Right cardiac atrium (tissue), 5 donors: ENCODE results near the gene IFI27L1. TPM values are rescaled to one million over a fixed set of nuclear protein-coding genes. Genes with fewer than 3 reads are reported as not detected.

Source experiments
- ATAC-seq, 2 donors: fragments of 200-7000 bp; cut with Tn5 transposase; one replicate each; pipeline versions ENCODE4 v1.8.0 to v1.9.1; 2020; ENCODE audit warnings: moderate library complexity in 2 of 2, mild to moderate bottlenecking in 1 of 2
- DNase-seq, 3 donors: peaks; one replicate each; pipeline ENCODE4 v3.0.0-alpha.2; 2020
- H3K27ac ChIP-seq: one replicate; pipeline ENCODE4 v1.5.1; 2013; ENCODE audit warnings: mild to moderate bottlenecking, low read length, control low read depth, moderate library complexity
- H3K27me3 ChIP-seq: one replicate; pipeline ENCODE4 v1.6.1; 2013; ENCODE audit not compliant: control insufficient read depth, insufficient read depth
- H3K4me1 ChIP-seq: one replicate; pipeline ENCODE4 v1.6.1; 2013; ENCODE audit warnings: low read length; ENCODE audit not compliant: control insufficient read depth, insufficient read depth
- H3K4me3 ChIP-seq: one replicate; pipeline ENCODE4 v1.5.1; 2013; ENCODE audit warnings: low read length, control low read depth
- H3K9me3 ChIP-seq: one replicate; pipeline ENCODE4 v1.6.1; 2013; ENCODE audit warnings: low read length; ENCODE audit not compliant: control insufficient read depth
- WGBS: extraction: QIAGEN DNeasy Blood & Tissue Kit; methylation state at CpG from one replicate; pipeline ENCODE4 v1.1.7; 2013; 5-methylcytosine and 5-hydroxymethylcytosine counted together
- intact Hi-C, 4 donors: fragments of 100-400 bp; cut with DNase I; formaldehyde crosslinking; loops; one replicate each; pipeline versions ENCODE4 v1.11.0 to v1.14.0; 2022 to 2023
- polyA plus RNA-seq: library from polyadenylated mRNA; stranded (reverse); fragments of 200-250 nt; gene quantifications from one replicate; pipeline ENCODE4 v1.2.3, GENCODE V29; 2013
- total RNA-seq, 4 donors: library from RNA; stranded (reverse); fragmentation: NEBNext Ultra II Directional; extraction: Animal tissue kit (Norgen Biotek cat#: 25700); gene quantifications; one replicate each; pipeline ENCODE4 v1.2.1, GENCODE V29; 2021
- donor health status: healthy with polysubstance abuse.
- donor health status: DM: no; HTN: yes; CAD: no.
- donor health status: DM: no; HTN: no; CAD: no.
- donor health status: DM: no; HTN: yes; CAD: no; lungs with severe emphysema.
- donor health status: DM: yes; HTN: yes; CAD: no.

Gene IFI27L1
- total and polyA plus RNA-seq, 5 donors = 12.7 to 37.9 (median 15.6) TPM

DNA sequence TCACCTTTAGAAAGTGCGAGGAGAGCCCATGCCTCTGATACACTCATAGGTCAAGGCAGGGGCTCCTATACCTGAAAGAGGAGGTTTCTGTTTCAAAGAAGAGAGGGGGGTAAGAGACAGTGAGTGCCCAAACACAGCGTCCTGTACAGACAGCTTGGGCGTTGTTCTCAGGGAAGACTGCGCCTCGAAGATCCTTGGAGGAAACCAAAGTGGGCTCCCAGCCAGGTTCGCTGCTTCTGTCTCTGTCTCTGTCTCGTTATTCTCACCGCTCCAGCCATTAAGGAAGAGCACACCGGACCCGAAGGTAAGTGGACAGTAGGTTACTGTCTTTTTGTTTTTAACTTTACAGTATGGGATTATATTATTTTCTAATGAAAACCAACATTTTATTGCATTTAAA is 23.6 kb downstream of the IFI27L1 start:
- ATAC-seq (no peak), DNase-seq (no peak)
- Histone ChIP-seq H3K27me3 (no peaks in the 10 kb centered on the region), H3K9me3 (no peaks in the 10 kb centered on the region), H3K4me3 (no peak overlapping the region), H3K27ac (no peak overlapping the region), H3K4me1 (peaks cover 4% of the 10 kb centered on the region)
- 71% methylated on average over 10 of the region's 10 CpGs for WGBS
- intact Hi-C loops = no loop called here

DNA sequence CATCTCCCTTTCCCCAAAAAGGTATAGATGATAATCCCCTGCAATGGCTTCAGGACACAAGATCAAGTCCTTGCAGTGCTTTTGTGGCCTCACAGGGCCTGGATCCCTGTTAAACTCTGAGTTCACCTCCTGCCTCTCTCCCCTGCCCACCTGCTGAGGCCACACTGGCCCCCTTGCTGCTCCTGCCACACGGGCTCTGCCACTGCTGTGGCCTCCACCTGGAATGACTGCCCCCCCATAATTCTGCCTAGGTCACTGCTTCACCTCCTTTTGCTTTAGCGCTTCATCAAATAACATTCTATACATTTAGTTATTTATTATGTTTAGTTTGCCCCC is 28.8 kb downstream of the IFI27L1 start:
- H3K4me3 ChIP-seq = no peak overlapping the region
- intact Hi-C loops = no loop called here
- H3K9me3 ChIP-seq = no peaks in the 10 kb centered on the region
- DNase-seq (no peak), ATAC-seq (no peak)
- 87% methylated on average over 2 of the region's 2 CpGs for WGBS
- H3K27me3 ChIP-seq = no peaks in the 10 kb centered on the region
- peaks cover 12% of the 10 kb centered on the region for H3K4me1 ChIP-seq
- peak overlapping the region; percentile 84 for H3K27ac ChIP-seq

DNA sequence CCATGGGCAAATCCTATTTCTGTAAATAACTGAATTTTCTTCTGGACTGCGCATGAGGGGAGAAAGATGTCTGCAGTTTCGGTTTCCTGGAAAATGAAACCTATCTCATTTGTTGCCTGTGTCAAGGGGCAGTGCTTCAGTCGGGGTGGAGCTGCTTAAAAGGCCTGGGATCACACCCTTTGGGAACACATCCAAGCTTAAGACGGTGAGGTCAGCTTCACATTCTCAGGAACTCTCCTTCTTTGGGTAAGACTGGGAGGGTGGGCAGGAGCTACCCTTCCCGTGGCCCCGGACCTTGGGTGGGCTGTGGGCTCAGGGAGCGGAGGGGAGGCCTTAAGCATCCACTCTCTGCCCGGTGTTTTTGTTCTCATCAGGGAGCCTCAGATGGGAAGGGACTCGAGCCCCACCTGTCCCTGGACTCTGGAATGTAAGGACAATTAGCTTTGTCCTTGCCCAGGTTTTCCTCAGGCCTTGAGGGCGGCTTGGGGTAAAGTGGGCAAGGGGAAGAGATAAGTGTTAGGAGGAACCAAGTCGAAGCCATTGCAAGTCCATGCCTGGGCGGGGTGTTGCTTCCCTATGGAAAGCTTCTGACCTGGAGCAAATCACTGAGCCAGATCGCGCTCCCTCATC is 29.6 kb downstream of the IFI27L1 start, which contains the start of gene IFI27:
TSS of gene IFI27 (plus strand) at position 185 of the 630 bp plus-strand sequence.
- DNase-seq (peak; percentile 58 to 77 (median 73)), ATAC-seq (peak; percentile 67 to 77)
- Histone ChIP-seq H3K9me3 (no peaks in the 10 kb centered on the region), H3K27ac (peak within 1 kb of the TSS; percentile 84), H3K4me3 (peak within 1 kb of the TSS; percentile 58), H3K27me3 (no peaks in the 10 kb centered on the region), H3K4me1 (peaks cover 18% of the 10 kb centered on the region)
- intact Hi-C loops = no loop called here
- 54% methylated on average over 14 of the region's 14 CpGs for WGBS

DNA sequence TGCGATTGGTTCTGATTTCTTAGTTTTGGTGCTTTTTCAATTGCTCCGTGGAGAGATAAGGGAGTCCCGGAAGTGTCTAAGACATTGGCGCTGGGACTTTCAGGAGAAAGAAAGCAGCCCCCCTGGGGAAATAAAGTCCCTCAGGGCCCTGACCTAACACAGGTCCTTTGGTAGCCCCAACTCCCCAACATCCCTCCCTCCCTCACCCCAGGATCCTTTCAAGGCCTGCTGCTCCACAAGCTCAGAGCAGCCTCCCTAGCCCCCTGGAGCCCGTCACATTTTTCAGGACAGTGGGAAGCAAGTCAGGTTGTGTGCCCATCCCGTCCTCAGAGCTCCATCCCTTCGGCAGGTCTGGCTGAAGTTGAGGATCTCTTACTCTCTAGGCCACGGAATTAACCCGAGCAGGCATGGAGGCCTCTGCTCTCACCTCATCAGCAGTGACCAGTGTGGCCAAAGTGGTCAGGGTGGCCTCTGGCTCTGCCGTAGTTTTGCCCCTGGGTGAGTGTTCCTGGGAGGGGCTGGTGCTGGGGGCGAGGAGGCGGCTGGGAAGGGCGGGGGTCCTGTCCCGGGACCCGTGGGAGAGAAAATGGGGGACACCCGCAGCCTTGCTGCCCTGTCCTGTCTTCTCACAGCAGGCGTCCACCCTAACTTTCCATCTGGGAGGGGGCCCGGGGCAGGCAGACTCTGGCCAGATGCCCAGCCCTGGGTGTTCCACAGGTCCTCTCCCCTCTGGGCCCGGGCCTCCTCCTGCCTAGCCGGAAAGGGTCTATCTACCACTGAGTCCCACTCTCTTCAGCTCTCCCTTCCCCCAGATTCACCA is 30.4 kb downstream of the IFI27L1 start:
- H3K9me3 ChIP-seq = no peaks in the 10 kb centered on the region
- intact Hi-C loops = no loop called here
- peak; percentile 56 to 73 (median 69) for DNase-seq
- peaks cover 18% of the 10 kb centered on the region for H3K4me1 ChIP-seq
- WGBS = 66% methylated on average over 20 of the region's 20 CpGs
- H3K4me3 ChIP-seq = peak overlapping the region; percentile 58
- H3K27me3 ChIP-seq = no peaks in the 10 kb centered on the region
- peak overlapping the region; percentile 74 for H3K27ac ChIP-seq
- ATAC-seq = peak in 1 of 2 donors; percentile 49

DNA sequence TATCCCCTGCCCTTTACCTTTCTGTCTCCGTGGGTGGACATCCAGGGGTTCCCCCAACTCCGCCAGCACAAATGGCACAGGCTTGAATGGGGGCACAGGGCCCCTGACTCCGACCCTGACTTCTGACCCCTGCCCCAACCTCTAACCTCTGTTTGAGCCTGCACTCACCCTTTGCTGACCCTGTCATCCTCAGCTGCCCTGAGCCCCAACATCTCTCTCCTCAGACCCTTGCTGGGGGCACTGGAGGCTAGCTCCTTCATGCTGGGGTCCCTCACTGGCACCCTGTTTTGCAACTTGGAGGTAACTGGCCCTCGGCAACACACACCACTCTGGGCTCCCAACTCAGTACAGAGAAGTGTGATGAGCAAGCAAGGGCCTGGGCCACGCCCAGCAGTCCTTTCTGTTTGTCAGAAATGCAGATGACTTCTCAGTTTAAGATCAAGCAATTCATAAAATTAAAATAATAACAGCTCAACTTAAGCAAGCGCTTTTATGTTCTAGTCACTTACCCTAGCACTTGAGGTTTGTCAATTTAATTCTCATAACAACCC is 31.5 kb downstream of the IFI27L1 start:
- H3K27me3 ChIP-seq = no peaks in the 10 kb centered on the region
- H3K4me1 ChIP-seq = peaks cover 18% of the 10 kb centered on the region
- no peak for ATAC-seq
- no peak for DNase-seq
- 80% methylated on average over 6 of the region's 6 CpGs for WGBS
- H3K9me3 ChIP-seq = no peaks in the 10 kb centered on the region
- H3K4me3 ChIP-seq = peak overlapping the region; percentile 58
- peak overlapping the region; percentile 11 for H3K27ac ChIP-seq
- intact Hi-C loops = no loop called here

DNA sequence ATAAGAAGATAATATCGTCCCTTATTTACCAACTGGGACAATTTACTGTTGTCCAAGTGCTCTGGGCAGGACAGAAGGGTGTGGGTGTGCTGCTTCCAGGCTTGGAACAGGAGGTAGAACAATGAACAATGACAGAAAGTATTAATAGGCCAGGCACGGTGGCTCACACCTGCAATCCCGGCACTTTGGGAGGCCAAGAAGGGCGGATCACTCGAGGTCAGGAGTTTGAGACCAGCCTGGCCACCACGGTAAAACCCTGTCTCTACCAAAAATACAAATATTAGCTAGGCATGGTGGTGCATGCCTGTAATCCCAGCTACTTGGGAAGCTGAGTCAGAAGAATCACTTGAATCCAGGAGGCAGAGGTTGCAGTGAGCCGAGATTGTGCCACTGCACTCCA is 32.0 kb downstream of the IFI27L1 start:
- DNase-seq (no peak), ATAC-seq (no peak)
- no peaks in the 10 kb centered on the region for H3K9me3 ChIP-seq
- 62% methylated on average over 7 of the region's 7 CpGs for WGBS
- intact Hi-C loops = no loop called here
- H3K4me1 ChIP-seq = peaks cover 18% of the 10 kb centered on the region
- H3K27me3 ChIP-seq = no peaks in the 10 kb centered on the region
- H3K27ac ChIP-seq = peak overlapping the region; percentile 49
- peak overlapping the region; percentile 58 for H3K4me3 ChIP-seq

DNA sequence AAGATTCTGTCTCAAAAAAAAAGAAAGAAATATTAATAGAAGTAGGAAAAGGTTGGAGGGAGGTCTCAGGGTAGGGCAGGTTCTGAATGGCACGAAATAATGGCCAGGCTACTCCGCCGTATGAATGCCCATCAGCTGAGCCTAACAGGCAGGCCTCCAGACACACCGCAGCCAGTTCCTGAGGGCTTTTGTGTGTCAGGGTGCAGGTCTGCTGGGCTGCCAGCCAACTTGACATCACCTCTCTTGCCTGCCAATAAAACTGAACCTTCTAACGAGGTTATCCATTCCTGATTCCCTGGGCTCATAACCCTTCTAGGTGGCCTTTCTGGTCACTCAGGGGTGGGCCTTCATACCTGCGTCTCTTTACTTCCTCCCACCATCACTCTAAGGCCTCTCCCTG is 32.4 kb downstream of the IFI27L1 start:
- H3K4me3 ChIP-seq = no peak overlapping the region
- peaks cover 18% of the 10 kb centered on the region for H3K4me1 ChIP-seq
- 45% methylated on average over 6 of the region's 6 CpGs for WGBS
- DNase-seq (peak; percentile 51 to 77 (median 69)), ATAC-seq (no peak)
- peak overlapping the region; percentile 10 for H3K27ac ChIP-seq
- no peaks in the 10 kb centered on the region for H3K9me3 ChIP-seq
- intact Hi-C loops = no loop called here
- no peaks in the 10 kb centered on the region for H3K27me3 ChIP-seq

DNA sequence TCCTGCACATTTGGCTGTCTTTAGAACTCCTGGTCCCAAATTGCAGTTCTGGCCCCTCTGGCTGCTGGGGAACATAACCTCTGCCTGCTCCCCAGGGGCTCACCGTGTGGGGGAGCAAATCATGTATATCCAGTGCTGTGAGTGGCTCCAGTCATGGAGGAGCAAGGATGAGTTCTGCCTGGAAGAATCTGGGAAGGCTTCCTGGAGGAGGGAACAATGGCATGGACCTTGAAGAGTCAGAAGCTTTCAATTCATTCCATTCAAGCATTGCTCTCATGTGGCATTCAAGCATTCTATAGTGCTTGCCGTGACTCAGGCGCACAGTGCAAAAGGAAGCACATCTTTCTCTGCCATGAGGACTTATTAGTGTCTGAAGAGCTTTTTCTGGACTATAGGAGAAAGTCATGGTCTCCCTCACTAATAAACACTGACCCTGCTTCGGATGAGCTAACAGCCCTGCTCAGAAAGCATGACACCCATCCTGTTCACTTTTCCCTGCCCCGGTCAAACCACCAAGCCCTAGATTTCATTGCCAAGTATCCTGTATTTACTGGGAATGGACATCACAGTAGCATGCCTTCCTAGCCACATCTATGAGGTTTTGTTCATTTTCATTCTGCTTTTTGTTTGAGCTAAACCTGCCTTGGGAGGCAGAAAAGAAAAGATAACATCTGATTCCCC is 32.9 kb downstream of the IFI27L1 start:
- peaks cover 18% of the 10 kb centered on the region for H3K4me1 ChIP-seq
- H3K27me3 ChIP-seq = no peaks in the 10 kb centered on the region
- H3K27ac ChIP-seq = peak overlapping the region; percentile 16
- no peaks in the 10 kb centered on the region for H3K9me3 ChIP-seq
- ATAC-seq (no peak), DNase-seq (no peak)
- WGBS = 74% methylated on average over 5 of the region's 5 CpGs
- no peak overlapping the region for H3K4me3 ChIP-seq
- intact Hi-C loops = no loop called here

DNA sequence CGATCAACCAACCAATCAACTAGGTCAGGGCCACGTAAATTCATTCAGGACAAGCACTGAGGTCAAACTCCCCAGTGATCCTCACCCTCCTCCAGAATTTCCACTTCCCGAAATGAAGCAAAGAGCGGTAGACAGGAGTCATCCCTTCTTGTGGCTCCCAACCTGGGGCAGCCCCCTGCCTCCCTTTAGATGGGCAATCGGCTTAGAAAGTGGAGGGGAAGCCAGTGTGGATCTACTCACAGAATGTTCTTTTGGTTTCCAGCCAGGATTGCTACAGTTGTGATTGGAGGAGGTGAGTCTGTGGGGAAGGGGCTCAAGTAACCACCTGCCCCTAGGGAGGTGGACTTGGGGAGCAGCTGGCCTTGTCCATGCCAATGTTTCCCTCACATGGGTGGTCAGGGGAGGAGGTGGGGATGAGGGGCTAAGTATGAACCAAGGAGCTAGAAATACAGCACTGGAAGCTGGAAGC is 33.5 kb downstream of the IFI27L1 start:
- peaks cover 15% of the 10 kb centered on the region for H3K4me1 ChIP-seq
- no peak for DNase-seq
- H3K9me3 ChIP-seq = peaks cover 2% of the 10 kb centered on the region
- peak overlapping the region; percentile 77 for H3K27ac ChIP-seq
- no peaks in the 10 kb centered on the region for H3K27me3 ChIP-seq
- WGBS = 64% methylated on average over 5 of the region's 5 CpGs
- H3K4me3 ChIP-seq = no peak overlapping the region
- intact Hi-C loops = no loop called here
- no peak for ATAC-seq

DNA sequence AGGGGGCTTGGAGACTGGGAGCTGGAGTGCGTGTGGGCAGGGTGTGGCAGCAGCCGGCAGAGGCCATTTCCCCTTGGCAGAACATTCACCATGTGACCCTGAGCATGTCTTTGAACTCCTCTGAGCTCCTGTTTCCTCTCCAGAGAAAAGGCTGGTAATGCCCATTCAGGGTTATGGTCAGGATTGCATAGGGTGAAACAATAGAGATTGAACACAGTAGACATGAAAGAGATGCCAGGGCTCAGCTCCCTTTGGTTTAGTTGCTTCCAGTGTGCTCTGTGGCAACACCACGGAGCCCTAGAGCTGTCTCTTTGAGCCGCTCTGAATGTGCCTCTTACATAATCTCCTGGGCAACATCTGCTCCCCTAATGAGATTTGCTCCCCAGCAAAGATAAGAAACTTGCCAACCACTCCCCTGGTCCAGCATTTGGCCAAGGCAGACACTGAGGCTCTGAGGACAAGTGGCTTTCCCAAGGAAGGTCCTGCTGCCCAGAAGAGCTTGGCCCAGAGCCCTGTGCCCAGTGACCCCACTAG is 34.0 kb downstream of the IFI27L1 start:
- ATAC-seq = peak; percentile 64 to 76
- DNase-seq = peak; percentile 50 to 69 (median 67)
- 18% methylated on average over 4 of the region's 4 CpGs for WGBS

More for the DNA sequence above, 34.0 kb downstream of the IFI27L1 start:
- peaks cover 2% of the 10 kb centered on the region for H3K9me3 ChIP-seq
- intact Hi-C loops = no loop called here
- peaks cover 11% of the 10 kb centered on the region for H3K4me1 ChIP-seq
- H3K27ac ChIP-seq = peak overlapping the region; percentile 48
- H3K27me3 ChIP-seq = no peaks in the 10 kb centered on the region
- H3K4me3 ChIP-seq = no peak overlapping the region
